ENCODE results near the gene DLG4.

The DLG4 gene

GRCh38 chr17:7225711-7226331, 6.2 kb upstream of the DLG4 start:
- Mint-ChIP-seq H3K27me3 (no peaks in the 10 kb centered on the region), H3K36me3 (peaks cover 9% of the 10 kb centered on the region), H3K4me3 (no peak overlapping the region), H3K9me3 (no peaks in the 10 kb centered on the region), H3K27ac (no peak overlapping the region), H3K4me1 (peaks cover 18% of the 10 kb centered on the region)

GRCh38 chr17:7224661-7225111, 5.0 kb upstream of the DLG4 start:
- Mint-ChIP-seq H3K4me1 (peaks cover 20% of the 10 kb centered on the region), H3K27me3 (no peaks in the 10 kb centered on the region), H3K36me3 (peaks cover 7% of the 10 kb centered on the region), H3K9me3 (no peaks in the 10 kb centered on the region), H3K27ac (no peak overlapping the region), H3K4me3 (no peak overlapping the region)

GRCh38 chr17:7224110-7224509, 4.5 kb upstream of the DLG4 start:
- H3K27me3 Mint-ChIP-seq = no peaks in the 10 kb centered on the region
- peaks cover 26% of the 10 kb centered on the region for H3K4me1 Mint-ChIP-seq
- peaks cover 7% of the 10 kb centered on the region for H3K36me3 Mint-ChIP-seq
- no peak overlapping the region for H3K27ac Mint-ChIP-seq
- no peak overlapping the region for H3K4me3 Mint-ChIP-seq
- H3K9me3 Mint-ChIP-seq = no peaks in the 10 kb centered on the region

GRCh38 chr17:7223375-7223774, 3.7 kb upstream of the DLG4 start:
- Mint-ChIP-seq H3K36me3 (peaks cover 7% of the 10 kb centered on the region), H3K4me3 (no peak overlapping the region), H3K27ac (no peak overlapping the region), H3K4me1 (peaks cover 34% of the 10 kb centered on the region), H3K9me3 (no peaks in the 10 kb centered on the region), H3K27me3 (no peaks in the 10 kb centered on the region)

GRCh38 chr17:7222972-7223292, 3.3 kb upstream of the DLG4 start:
- no peaks in the 10 kb centered on the region for H3K27me3 Mint-ChIP-seq
- H3K4me1 Mint-ChIP-seq = peaks cover 34% of the 10 kb centered on the region
- H3K4me3 Mint-ChIP-seq = no peak overlapping the region
- H3K27ac Mint-ChIP-seq = peak overlapping the region; percentile 59
- no peaks in the 10 kb centered on the region for H3K9me3 Mint-ChIP-seq
- H3K36me3 Mint-ChIP-seq = peaks cover 4% of the 10 kb centered on the region

- Mint-ChIP-seq H3K36me3 (peaks cover 4% of the 10 kb centered on the region), H3K4me1 (peaks cover 38% of the 10 kb centered on the region), H3K27me3 (no peaks in the 10 kb centered on the region), H3K4me3 (no peak overlapping the region), H3K27ac (peak overlapping the region; percentile 59), H3K9me3 (no peaks in the 10 kb centered on the region)
Observed at GRCh38 chr17:7222093-7222971, 2.7 kb upstream of the DLG4 start.

- Mint-ChIP-seq H3K4me1 (peaks cover 42% of the 10 kb centered on the region), H3K9me3 (no peaks in the 10 kb centered on the region), H3K27me3 (no peaks in the 10 kb centered on the region), H3K4me3 (no peak overlapping the region), H3K36me3 (peaks cover 4% of the 10 kb centered on the region), H3K27ac (peak overlapping the region; percentile 8)
Observed at GRCh38 chr17:7221278-7222092, 1.8 kb upstream of the DLG4 start.

GRCh38 chr17:7220593-7221277, 1.1 kb upstream of the DLG4 start:
- Mint-ChIP-seq H3K4me3 (peak overlapping the region; percentile 92), H3K4me1 (peaks cover 50% of the 10 kb centered on the region), H3K27ac (peak overlapping the region; percentile 90), H3K9me3 (no peaks in the 10 kb centered on the region), H3K36me3 (peaks cover 4% of the 10 kb centered on the region), H3K27me3 (no peaks in the 10 kb centered on the region)

GRCh38 chr17:7219229-7219811, 316 bp downstream of the DLG4 start:
- Mint-ChIP-seq H3K36me3 (peaks cover 4% of the 10 kb centered on the region), H3K4me3 (peak overlapping the region; percentile 92), H3K4me1 (peaks cover 64% of the 10 kb centered on the region), H3K27me3 (no peaks in the 10 kb centered on the region), H3K9me3 (no peaks in the 10 kb centered on the region), H3K27ac (peak overlapping the region; percentile 92)

GRCh38 chr17:7218758-7219157, 878 bp downstream of the DLG4 start:
- Mint-ChIP-seq H3K27me3 (no peaks in the 10 kb centered on the region), H3K27ac (peak overlapping the region; percentile 92), H3K9me3 (no peaks in the 10 kb centered on the region), H3K4me1 (peaks cover 69% of the 10 kb centered on the region), H3K36me3 (peaks cover 2% of the 10 kb centered on the region), H3K4me3 (peak overlapping the region; percentile 92)

GRCh38 chr17:7218166-7218565, 1.5 kb downstream of the DLG4 start:
- H3K4me1 Mint-ChIP-seq = peaks cover 75% of the 10 kb centered on the region
- H3K4me3 Mint-ChIP-seq = peak overlapping the region; percentile 74
- peak overlapping the region; percentile 65 for H3K27ac Mint-ChIP-seq
- H3K36me3 Mint-ChIP-seq = no peaks in the 10 kb centered on the region
- no peaks in the 10 kb centered on the region for H3K9me3 Mint-ChIP-seq
- H3K27me3 Mint-ChIP-seq = no peaks in the 10 kb centered on the region

GRCh38 chr17:7217113-7217987, 2.3 kb downstream of the DLG4 start:
- Mint-ChIP-seq H3K4me3 (peak overlapping the region; percentile 74), H3K4me1 (peaks cover 78% of the 10 kb centered on the region), H3K9me3 (no peaks in the 10 kb centered on the region), H3K27me3 (no peaks in the 10 kb centered on the region), H3K27ac (peak overlapping the region; percentile 85), H3K36me3 (no peaks in the 10 kb centered on the region)

GRCh38 chr17:7216242-7217112, 3.2 kb downstream of the DLG4 start:
- no peaks in the 10 kb centered on the region for H3K27me3 Mint-ChIP-seq

More at GRCh38 chr17:7216242-7217112, 3.2 kb downstream of the DLG4 start:
- no peaks in the 10 kb centered on the region for H3K9me3 Mint-ChIP-seq
- H3K4me1 Mint-ChIP-seq = peaks cover 83% of the 10 kb centered on the region
- peak overlapping the region; percentile 59 for H3K4me3 Mint-ChIP-seq
- H3K36me3 Mint-ChIP-seq = no peaks in the 10 kb centered on the region
- H3K27ac Mint-ChIP-seq = peak overlapping the region; percentile 48
